Inflammatory macrophage (primary cell): ENCODE measurements around the gene UNC13D.
"Not testable (repeated sequence)": the region's sequence is repeated elsewhere in the genome, so short reads cannot be mapped to it uniquely, and the experiment has no call there.

ENCODE experiments used
- DNase-seq, 2 donors: peaks; one replicate each; pipeline ENCODE4 v3.0.0-alpha.2; 2020 to 2022

Gene UNC13D

DNA sequence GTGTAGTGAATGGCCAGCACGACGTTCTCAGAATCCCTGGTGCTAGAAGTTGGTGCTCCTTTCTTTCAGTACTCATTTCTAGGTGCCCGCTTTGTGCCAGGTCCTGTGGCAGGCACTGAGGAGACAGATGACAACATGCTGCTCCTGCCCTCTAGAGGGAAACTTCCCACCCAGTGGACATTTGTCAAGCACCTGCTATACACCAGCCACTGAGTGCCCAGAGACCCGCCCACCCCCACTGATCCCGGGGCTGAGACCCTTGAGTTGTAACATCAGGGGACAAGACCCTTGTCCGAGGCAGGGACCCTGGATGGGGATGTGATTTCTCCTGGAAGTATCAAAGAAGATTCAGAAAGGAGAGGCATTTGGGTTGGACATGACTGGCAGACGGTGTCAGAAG is 25.1 kb downstream of the UNC13D start:
- no peak for DNase-seq

DNA sequence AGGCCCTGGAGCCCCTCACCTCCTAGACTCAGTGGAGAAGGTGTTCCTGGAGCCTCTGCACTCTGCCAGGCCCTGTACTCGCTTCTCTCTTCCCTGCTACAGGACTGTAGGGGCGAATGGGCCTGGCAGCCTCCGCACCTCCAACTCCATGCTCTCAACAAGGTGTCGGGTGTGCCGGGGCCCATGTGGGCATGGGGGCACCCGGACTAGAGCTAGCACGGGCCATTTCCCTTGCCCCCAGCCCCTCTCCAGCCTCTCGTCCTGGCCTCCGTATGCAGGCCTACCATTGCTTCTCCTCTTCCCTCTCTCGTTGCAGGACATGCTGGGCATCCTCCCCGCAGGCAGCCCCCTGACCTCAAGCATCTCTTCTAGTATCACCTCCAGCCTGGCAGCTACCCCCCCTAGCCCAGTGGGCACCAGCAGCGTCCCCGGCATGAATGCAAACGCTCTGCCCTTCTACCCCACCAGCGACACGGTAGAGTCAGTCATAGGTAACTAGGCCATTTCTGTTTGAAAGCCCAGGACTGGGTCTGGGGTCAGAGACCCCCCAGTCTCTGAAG is 25.8 kb downstream of the UNC13D start:
- no peak for DNase-seq

DNA sequence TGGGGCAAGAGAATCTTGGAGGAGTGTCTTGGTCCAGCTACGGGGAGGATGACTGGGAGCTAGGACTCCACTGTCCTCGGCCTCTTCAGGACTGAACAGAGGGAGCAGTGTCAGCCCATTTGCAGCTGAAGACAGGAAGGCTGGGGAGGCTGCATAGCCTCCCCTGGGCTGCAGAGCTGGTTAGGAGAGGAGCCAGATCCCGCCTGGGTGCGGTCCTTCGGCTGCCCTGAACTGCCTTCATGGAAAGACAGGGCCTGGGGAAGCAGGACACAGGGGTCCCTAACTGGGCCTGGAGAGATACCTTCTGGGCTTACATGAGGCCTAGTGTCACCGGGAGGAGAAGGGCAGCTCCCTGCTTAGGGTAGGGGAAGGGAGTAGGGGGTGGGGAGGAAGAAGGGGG is 26.6 kb downstream of the UNC13D start:
- no peak for DNase-seq

DNA sequence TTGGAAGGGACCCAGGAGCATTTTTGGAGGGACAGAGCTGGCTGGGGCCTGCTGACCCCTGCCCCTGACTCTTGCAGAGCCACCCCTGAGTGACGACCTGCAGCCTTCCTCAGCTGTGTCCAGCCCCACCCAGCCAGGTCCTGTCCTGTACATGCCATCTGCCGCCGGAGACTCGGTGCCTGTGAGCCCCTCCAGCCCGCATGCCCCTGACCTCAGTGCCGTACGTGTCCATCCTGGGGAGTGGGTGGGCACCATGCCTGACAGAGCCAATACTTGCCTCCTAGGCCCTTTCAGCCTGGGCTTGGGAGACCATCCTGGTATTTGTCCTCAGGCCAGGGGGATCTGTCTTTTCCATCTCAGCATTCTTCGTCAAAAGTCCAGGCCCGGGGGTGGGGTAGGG is 27.5 kb downstream of the UNC13D start:
- DNase-seq = no peak

DNA sequence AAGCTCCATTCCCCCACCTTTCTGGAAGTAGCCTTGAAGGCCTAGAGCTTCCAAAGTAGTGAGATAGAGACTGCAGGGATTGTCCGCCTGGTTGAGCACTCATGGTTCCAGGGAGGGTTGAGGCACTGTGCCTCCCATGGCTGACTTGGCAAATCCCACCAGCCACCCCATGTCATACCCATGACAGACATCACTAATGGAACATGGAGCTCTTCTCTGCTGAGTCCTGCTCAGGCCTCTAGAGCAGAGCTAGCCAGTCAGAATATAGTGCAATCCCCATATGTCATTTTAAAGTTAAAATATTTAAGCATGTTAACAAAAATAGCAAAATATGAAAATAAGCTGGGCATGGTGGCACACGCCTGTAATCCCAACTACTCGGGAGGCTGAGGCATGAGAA is 28.8 kb downstream of the UNC13D start:
- DNase-seq = no peak

DNA sequence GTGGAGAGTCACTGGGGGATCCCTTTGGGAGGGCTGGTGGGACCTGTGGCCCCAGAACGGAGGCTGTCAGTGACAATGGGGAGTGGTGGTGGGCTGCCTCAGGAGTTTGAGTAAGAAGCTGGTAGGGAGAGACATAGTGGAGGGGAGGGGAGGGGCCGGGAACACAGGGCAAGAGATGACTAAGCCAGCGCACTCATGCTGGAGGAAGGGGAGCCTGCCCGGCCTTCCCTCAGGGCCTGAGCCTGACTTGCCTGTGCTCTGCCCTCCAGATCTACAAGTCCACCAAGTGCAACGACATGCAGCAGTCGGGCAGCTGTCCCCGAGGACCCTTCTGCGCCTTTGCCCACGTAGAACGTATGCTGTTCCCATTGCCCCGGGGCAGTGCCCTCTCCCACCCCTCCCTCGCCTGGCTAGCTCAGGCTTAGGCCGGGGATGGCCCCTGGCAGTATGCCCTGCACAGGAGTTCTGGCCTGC is 29.3 kb downstream of the UNC13D start:
- DNase-seq = no peak

DNA sequence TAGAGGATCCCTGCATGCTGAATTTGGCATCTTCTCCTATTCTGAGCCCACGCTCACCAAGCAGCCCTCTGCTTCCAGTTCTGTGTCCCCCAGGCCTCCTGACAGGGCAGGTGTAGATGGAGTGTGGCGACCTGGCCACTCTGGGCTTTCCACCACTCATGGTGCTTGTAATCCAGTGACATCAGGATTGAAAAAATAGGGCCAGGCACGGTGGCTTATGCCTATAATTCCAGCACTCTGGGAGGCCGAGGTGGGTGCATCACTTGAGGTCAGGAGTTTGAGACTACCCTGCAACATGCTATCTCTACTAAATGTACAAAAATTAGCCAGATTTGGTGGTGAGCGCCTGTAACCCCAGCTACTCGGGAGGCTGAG is 30.2 kb downstream of the UNC13D start:
- no peak for DNase-seq

DNA sequence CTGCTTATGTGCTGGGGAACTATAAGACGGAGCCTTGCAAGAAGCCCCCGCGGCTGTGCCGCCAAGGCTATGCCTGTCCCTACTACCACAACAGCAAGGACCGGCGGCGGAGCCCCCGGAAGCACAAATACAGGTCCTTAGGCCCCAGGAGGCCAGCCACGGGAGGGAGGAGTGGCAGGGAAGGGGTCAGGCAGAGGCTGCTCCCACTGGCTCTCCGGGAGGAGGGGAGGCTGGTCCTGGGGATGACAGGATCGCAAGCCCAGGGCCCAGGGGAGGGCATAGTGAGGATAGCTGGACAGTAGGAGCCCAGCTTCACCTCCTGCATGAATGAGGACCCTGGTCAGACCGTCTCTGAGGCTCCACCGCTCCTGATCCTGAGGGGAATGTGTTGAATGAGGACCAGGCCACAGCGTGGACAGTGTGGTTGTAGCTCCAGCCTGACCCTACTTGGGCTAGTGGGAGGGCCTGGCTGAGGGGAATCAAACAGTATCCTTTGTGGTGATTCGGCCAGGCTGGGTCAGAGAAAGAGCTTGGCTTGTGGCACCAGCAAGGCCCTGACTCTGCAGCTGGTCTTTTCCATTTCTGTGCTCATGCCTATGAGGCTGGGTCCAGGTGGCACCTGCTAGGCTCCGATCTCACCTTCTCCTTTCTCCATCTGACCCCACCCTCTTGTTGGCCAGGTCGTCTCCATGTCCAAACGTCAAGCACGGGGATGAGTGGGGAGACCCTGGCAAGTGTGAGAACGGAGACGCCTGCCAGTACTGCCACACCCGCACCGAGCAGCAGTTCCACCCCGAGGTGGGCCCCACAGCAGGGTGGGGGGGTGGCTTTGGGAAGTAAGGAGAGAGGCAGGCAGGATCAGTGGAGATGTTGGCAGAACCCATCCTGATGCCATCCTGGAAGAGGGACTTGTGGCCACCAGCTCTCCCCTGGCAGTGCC is 30.9 kb downstream of the UNC13D start:
- no peak for DNase-seq

DNA sequence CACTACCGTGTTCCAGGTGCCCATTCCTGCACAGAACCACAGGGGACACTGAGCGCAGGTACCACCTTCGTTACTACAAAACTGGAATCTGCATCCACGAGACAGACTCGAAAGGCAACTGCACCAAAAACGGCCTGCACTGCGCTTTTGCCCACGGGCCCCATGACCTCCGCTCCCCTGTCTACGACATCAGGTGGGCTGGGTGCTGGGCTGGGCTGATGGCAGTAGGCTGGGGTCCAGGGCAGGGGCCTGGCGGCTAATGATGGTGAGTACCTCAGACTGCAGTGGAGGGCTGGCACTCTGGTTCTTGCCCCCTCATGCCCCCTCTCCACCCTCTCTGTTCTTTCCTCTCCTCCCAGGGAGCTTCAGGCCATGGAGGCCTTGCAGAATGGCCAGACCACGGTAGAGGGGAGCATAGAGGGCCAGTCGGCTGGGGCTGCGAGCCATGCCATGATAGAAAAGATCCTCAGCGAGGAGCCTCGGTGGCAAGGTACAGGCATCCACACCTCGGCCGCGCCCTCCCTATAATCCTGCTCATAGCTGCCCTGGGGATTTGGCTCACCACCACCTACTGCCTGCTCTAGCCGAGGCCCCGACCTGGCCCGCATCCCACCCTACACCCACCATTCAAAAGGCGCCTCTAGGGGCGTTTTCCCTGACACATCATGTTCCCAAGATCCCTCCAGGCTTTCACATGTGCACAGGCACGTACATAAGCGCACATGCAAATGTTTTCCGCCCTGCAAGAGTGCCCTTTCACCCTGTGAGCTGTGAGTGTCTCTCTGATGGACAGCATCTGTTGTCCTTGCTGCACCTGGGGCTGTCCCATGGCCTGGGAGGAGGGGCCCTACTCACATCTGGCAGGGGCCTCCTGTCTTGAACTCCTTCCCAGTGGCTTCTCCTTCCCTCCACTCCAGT is 31.8 kb downstream of the UNC13D start:
- DNase-seq = no peak

DNA sequence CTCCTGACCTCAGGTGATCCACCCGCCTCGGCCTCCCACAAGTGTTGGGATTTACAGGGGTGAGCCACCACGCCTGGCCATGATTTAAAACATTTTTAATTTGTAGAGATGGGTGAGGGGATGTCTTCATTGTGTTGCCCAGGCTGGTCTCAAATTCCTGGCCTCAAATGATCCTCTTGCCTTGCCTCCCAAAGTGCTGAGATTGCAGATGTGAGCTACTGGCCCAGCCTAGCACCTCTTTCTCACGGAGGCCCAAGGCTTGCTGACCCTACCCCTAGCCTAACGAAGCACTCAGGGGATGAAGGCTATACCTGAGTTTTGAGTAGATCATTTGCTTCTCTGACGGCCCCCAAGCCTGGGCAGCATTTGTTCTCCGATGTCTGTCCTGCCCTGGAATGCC is 33.0 kb downstream of the UNC13D start:
- no peak for DNase-seq

DNA sequence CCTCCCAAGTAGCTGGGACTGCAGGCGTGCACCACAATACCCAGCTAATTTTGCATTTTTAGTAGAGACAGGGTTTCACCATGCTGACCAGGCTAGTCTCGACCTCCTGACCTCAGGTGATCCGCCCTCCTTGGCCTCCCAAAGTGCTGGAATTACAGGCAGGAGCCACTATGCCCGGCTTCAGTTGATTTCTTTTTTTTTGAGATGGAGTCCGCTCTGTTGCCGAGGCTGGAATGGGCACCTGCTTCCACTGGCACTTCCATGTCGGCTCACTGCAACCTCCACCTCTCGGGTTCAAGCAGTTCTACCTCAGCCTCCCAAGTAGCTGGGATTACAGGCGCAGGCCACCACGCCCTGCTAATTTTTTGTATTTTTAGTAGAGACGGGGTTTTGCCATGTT is 33.4 kb downstream of the UNC13D start:
- not testable (repeated sequence) for DNase-seq

DNA sequence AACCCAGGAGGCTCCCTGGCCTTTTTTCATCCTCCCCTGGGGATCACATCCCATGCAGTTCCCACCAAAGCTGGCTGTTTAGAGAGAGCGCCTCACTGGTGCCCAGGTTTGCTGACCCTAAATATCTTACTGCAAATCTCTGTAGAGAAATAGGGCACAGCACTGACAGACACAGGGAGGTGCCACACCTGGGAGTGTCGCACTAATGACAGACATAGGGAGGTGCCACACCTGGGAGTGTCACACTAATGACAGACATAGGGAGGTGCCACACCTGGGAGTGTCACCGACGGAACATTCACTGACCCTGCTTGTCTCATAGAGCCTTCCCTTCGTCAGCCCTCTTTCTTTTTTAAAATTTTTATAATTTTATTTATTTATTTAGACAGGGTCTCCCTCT is 34.0 kb downstream of the UNC13D start:
- no peak for DNase-seq

DNA sequence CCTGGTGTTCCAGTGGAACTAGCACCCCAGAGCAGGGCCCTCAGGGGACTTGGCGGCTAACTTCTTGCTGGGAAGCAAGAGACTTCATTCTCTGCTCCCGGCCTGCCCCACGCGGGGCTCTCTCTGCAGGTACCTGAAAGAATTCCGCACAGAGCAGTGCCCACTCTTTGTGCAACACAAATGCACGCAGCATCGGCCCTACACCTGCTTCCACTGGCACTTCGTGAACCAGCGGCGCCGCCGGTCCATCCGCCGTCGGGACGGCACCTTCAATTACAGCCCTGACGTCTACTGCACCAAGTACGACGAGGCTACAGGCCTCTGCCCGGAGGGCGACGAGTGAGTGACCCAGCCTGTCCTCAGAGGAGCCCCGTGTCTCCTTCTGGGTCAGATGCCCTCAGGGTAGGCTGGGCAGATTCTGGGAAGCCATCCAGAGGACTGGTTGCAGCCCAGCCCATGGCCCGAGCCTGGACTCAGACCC is 34.5 kb downstream of the UNC13D start:
- DNase-seq = no peak

DNA sequence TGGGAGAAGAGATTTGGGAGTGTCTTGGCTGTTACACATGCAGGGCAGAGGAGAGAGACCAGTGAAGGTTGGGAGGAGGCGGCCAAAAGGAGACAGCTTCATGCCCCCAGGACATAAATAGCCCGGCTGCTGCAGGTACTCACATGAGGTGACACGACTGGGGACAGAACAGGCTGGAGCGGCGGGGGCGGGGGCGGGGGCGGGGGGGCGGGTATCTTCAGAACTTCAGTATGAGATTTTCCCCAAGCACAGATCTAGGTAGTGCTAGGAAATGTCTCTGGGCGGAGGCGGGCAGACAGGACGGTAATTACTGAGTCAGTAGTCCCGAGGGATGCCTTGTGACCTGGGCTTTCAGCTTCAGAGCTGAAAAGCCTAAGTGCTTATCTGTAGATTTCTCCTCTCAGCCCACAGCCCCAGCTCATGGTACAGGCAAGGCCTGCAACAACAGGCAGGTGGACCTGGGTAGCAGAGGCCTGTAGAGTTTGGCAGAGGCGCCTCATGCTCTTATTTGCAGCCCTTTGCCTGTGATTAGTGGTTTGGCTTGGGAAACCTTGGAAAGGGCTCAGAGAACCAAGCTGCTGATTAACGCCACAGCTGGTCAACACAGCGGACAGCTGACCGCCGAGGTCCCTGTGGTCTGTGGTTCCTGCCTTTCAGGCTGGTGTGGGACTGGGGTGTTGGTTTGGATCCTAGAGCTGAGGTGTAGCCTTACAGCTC is 35.1 kb downstream of the UNC13D start:
- DNase-seq = peak in 1 of 2 donors; percentile 34

DNA sequence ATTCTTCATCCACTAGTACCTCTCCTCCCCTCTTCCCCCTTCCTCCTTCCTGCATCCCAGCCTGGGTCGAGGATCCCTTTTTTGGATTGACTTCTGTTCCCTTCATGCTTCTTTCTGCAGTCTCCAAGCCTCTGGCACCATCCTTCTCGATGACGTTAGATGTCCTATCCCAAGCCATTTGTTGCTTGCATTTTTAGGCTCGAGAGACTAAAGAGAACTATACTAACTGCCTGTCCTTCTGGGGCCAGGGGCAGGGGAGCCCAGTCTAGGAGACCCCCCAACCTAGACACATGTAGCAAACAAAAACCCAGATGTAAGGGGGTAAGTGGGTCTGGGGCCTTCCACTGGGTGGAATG is 35.7 kb downstream of the UNC13D start:
- DNase-seq = no peak

DNA sequence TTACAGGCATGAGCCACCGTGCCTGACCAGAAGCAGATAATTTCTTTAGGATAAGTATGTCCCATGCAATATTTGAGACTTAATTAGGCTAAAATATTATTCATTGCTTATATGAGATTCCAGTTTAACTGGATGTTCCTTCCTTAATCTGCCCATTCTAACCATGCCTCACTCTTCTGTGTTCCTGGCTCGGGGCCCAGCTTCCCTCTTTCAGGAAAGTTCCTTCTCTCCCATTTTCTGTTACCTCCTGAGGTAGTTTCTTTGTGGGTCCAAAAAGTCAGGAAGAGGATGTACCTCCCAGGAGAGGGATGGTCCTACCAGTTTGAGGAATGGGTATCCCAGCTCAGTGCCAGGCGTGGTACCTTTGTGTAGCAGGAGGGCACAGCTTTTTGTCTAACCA is 36.3 kb downstream of the UNC13D start:
- DNase-seq = no peak

DNA sequence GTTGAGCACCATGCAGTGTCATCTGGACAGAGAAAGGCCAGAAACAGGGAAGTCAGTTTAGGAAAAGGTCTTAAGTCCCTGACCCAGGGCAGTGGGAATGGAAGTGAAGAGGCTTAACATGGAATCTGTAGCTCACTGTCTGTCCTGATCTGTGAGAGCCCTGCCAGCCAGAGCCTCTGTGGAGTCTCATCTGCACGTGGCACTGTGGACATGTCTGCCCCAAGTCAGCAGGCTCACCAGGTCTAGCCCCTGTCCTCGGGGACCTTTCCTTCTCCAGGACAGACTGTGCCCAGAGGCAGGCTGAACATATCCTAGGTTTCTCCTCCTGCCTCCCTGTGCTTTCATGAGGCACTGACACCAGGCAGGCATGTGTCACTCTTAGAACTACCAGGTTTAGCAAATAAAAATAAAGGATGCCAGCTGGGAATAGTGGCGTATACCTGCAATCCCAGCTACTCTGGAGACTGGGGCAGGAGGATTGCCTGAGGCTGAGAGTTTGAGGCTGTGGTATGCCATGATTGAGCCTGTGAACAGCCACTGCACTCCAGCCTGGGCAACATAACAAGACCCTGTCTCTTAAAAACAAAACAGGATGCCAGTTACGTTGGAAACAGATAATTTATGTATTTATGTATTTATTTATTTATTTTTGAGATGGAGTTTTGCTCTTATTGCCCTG is 37.2 kb downstream of the UNC13D start:
- no peak for DNase-seq

DNA sequence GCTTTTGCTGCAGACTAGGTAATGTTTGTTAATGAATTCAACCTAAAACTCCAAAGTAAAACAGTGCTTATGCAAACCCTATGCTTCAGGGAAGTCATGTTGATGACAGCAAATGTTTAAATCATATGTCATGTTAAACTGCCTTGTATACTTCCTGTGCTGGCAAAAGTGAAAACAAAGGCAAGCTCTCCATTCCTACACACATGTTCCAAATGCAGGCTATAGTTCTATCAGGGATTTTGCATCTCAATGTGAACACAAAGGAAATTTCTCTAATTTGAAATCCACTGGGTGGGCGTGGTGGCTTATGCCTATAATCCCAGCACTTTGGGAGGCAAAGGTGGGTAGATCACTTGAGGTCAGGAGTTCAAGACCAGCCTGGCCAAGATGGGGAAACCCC is 40.3 kb downstream of the UNC13D start:
- no peak for DNase-seq

DNA sequence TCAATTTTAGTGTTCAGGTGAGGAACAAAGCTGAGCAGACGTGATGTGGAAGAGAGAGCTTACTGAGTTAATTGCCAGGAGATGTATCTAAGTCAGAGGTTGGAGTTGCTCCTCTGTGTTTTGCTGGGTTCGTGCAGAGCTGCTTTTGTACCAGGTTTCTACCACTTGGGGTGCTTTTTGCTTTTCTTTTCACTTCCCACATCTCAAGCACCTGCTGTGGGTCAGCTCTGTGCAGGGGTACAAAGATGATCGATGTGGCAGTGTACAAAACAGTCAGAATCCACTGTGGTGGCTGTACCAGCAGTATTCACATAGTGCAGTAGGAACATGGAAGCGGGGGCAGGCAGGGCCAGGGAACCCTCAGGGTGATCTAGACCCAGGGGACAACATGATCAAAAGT is 44.8 kb downstream of the UNC13D start:
- no peak for DNase-seq

DNA sequence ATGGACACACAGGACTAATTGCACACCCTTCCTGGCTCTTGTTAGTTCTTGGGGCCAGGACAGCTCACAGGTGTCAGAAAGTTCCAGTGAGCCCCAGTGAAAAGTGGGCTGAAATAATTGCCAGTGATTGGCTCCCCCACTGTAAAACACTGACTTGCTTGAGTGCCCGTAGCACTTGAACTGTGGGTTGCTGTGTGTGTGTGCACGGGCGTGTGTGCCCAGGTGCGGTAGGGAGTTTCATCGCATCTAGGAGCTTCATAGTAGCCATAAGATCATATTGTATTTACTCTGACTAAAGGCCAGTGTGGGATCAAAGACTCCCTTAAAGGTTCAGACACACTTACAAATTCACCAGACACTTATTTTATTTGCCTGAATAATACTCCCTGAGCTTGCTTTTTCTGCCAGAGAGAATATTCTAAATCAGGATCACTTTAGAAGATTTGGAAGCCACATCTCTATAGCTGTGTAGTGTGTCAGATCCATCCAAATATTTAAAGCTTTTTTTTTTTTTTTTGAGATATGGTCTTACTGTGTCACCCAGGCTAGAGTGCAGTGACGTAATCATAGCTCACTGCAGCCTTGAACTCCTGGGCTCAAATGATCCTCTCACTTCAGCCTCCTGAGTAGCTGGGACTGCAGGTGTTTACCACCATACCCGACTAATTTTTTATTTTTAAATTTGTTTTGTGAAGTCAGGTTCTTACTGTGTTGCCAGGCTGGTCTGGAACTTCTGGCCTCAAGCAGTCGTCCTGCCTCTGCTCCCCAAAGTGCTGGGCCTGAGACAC is 48.2 kb downstream of the UNC13D start:
- no peak for DNase-seq

DNA sequence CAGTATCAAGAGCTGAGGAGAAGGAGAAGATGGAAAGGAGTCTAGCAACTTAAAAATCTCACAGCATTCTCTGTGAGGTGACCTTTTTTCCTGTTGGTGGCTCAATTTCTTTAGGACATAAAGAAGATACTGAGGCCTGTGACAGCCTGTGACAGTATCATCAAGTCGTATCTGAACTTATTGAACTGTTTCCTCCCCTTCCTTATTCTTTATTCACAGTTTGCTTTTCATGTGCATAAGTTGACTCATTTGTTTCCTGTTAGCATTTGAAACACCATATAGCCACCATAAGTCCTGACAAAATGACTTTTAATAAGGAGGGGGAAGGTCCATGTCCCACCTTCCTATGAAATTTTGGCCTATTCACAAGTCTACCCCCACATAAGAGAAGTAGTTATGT is 50.7 kb downstream of the UNC13D start:
- DNase-seq = no peak
